PFSK-1 (cell line): ENCODE results near the gene TFAM.

ENCODE experiments used
- FOXP2 ChIP-seq: optimal IDR thresholded peaks from 2 replicates; pipeline ENCODE3; 2011; ENCODE audit warnings: borderline replicate concordance, control low read depth, inconsistent platforms; ENCODE audit not compliant: insufficient read depth; ENCODE audit errors: extremely low read length, extremely low read depth
- POLR2AphosphoS5 ChIP-seq: IDR thresholded peaks from 2 replicates; pipeline ENCODE4 v1.6.1; 2012; ENCODE audit warnings: low read depth, mild to moderate bottlenecking, control low read depth, low read length, moderate library complexity
- SIN3A ChIP-seq: IDR thresholded peaks from 2 replicates; pipeline ENCODE4 v1.6.1; 2012; ENCODE audit warnings: mild to moderate bottlenecking, low read length, moderate library complexity, borderline replicate concordance; ENCODE audit not compliant: insufficient read depth
- TAF1 ChIP-seq: IDR thresholded peaks from 2 replicates; pipeline ENCODE4 v1.6.1; 2012; ENCODE audit warnings: low read length, control low read depth, borderline replicate concordance; ENCODE audit not compliant: insufficient read depth
- TF ChIP-seq, protein P1 (sequence below), 2 experiments: IDR thresholded peaks; 2 replicates each; pipeline versions ENCODE4 v1.6.1 to v1.8.0; 2011 to 2012; ENCODE audit warnings: low read depth in 2 of 2, low read length in 2 of 2, control low read depth in 1 of 2, inconsistent platforms in 1 of 2, mild to moderate bottlenecking in 1 of 2, moderate library complexity in 1 of 2; ENCODE audit not compliant: insufficient read depth in 1 of 2

Gene TFAM

DNA sequence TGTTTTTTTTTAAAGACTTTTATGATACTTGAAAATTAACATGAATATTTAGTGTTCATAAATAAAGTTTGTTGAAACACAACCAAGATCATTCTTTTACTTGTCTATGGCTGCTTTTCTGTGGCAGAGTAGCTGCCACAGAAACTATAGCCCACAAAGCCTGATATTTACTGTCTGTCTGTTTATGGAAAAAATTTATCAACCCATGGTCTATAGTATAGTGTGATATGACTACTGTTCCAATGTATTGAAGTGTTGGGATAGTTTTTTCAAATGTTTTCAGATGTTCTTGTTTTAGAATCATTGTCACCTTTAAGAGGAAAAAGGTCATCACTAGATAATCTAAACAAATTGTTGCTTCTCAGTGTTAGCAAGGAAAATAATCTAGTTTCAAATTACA is 10.8 kb downstream of the TFAM start:
- TF ChIP-seq TAF1 (no peak), SIN3A (no peak), POLR2AphosphoS5 (no peak), FOXP2 (no peak)
- TF ChIP-seq, protein P1, sequence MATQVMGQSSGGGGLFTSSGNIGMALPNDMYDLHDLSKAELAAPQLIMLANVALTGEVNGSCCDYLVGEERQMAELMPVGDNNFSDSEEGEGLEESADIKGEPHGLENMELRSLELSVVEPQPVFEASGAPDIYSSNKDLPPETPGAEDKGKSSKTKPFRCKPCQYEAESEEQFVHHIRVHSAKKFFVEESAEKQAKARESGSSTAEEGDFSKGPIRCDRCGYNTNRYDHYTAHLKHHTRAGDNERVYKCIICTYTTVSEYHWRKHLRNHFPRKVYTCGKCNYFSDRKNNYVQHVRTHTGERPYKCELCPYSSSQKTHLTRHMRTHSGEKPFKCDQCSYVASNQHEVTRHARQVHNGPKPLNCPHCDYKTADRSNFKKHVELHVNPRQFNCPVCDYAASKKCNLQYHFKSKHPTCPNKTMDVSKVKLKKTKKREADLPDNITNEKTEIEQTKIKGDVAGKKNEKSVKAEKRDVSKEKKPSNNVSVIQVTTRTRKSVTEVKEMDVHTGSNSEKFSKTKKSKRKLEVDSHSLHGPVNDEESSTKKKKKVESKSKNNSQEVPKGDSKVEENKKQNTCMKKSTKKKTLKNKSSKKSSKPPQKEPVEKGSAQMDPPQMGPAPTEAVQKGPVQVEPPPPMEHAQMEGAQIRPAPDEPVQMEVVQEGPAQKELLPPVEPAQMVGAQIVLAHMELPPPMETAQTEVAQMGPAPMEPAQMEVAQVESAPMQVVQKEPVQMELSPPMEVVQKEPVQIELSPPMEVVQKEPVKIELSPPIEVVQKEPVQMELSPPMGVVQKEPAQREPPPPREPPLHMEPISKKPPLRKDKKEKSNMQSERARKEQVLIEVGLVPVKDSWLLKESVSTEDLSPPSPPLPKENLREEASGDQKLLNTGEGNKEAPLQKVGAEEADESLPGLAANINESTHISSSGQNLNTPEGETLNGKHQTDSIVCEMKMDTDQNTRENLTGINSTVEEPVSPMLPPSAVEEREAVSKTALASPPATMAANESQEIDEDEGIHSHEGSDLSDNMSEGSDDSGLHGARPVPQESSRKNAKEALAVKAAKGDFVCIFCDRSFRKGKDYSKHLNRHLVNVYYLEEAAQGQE (IDR thresholded peaks at IDR 0.05; ENCODE audit: insufficient read depth in 1 of 2, low read depth in 2 of 2, low read length in 2 of 2), result no peak

DNA sequence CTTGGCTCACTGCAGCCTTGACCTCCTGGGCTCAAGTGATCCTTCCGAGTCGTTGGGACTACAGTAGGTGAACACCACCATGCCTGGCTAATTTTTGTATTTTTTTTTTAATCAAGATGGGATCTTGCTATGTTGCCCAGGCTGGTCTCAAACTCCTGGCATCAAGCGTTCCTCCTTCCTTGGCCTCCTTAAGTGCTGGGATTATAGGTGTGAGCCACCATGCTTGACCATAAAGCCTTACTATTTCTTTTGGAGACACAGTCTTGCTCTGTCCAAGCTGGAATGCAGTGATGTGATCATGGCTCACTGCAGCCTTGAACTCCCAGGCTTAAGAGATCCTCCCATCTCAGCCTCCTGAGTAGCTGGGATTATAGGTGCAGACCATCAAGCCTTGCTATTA is 12.6 kb downstream of the TFAM start:
- TF ChIP-seq TAF1 (no peak), SIN3A (no peak), POLR2AphosphoS5 (no peak), FOXP2 (no peak)
- TF ChIP-seq, protein P1 (IDR thresholded peaks at IDR 0.05; ENCODE audit: insufficient read depth in 1 of 2, low read depth in 2 of 2, low read length in 2 of 2), result no peak

DNA sequence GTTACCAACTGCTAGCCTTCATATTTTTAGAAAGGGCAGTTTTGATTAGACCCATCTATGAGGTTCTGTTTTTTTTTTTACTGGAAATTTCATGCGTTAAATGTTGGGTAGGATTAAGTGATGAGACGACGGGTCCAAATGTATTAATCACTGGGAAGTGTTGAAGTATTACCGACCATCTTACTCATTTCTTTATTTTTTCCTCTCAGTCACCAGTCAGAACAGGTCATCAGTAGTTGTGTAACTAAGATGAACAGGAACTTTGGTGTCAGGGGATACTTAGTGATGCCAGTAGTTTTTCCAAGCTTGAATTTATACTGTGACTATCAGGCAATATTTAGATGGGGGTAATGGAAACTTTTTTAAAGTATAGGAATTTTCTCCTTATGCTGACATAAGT is 14.2 kb downstream of the TFAM start:
- no peak for TF ChIP-seq FOXP2
- TF ChIP-seq SIN3A, result no peak
- no peak for TF ChIP-seq TAF1
- TF ChIP-seq, protein P1 (IDR thresholded peaks at IDR 0.05; ENCODE audit: insufficient read depth in 1 of 2, low read depth in 2 of 2, low read length in 2 of 2), result no peak
- TF ChIP-seq POLR2AphosphoS5, result no peak

DNA sequence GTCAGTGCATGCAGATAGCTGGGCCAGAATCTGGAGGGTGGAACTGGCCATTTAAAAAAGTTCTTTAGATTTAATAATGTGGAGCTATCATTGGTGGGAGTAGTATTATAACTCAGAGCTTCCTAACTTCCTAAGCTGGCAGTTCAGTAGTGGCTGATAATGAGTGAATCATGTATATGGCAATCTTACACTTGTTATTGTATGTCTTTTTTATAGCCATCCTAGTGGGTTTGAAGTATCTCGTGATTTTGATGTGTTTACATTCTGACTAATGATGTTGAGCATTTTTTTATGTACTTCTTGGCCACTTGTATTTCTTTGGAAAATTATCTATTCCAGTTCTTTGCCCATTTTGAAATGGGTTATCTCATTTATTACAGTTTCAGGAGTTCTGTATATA is 15.4 kb downstream of the TFAM start:
- TF ChIP-seq POLR2AphosphoS5, result no peak
- TF ChIP-seq SIN3A, result no peak
- no peak for TF ChIP-seq TAF1
- TF ChIP-seq, protein P1 (IDR thresholded peaks at IDR 0.05; ENCODE audit: insufficient read depth in 1 of 2, low read depth in 2 of 2, low read length in 2 of 2), result no peak
- TF ChIP-seq FOXP2, result no peak

DNA sequence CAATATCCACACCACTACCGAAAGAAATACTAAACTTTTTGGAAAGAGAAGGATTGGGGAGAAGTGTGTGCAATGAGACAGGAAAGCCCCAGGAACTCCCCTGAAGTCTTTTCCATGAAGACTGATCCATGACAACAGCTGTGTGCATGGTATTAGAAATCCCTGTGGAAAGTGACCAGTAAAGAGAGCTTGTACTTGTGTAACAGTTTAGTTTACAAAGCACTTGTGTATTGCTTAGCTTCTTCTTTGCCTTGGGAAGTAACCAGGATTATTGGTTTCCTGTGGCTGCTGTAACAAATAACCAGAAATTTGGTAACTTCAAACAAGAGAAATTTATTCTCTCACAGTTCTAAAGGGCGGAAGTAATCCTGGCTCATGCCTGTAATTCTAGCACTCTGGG is 18.8 kb downstream of the TFAM start:
- TF ChIP-seq FOXP2 (no peak), POLR2AphosphoS5 (no peak), SIN3A (no peak), TAF1 (no peak)
- TF ChIP-seq, protein P1 (IDR thresholded peaks at IDR 0.05; ENCODE audit: insufficient read depth in 1 of 2, low read depth in 2 of 2, low read length in 2 of 2), result no peak
